Effector memory CD4-positive, alpha-beta T cell (primary cell): Measurements from ENCODE around the gene CASP6.

Experiments
- DNase-seq, 3 donors: peaks; one replicate each; pipeline ENCODE4 v3.0.0-alpha.2; 2020
- H3K27ac ChIP-seq: 2 replicates; pipeline ENCODE4 v1.7.0; 2013; ENCODE audit warnings: mild to moderate bottlenecking, low read length, moderate library complexity; ENCODE audit not compliant: insufficient read depth, poor library complexity, severe bottlenecking
- H3K27me3 ChIP-seq: replicated peaks from 2 replicates; pipeline ENCODE4 v1.7.0; 2013; ENCODE audit warnings: mild to moderate bottlenecking, low read length; ENCODE audit not compliant: insufficient read depth, control insufficient read depth, poor library complexity, severe bottlenecking
- H3K36me3 ChIP-seq: 2 replicates; pipeline ENCODE4 v1.7.0; 2013; ENCODE audit warnings: mild to moderate bottlenecking, low read length, moderate library complexity; ENCODE audit not compliant: control insufficient read depth, insufficient read depth
- H3K4me1 ChIP-seq: 2 replicates; pipeline ENCODE4 v1.7.0; 2013; ENCODE audit warnings: low read length, mild to moderate bottlenecking; ENCODE audit not compliant: control insufficient read depth, insufficient read depth, poor library complexity, severe bottlenecking
- H3K4me3 ChIP-seq: 2 replicates; pipeline ENCODE4 v1.7.0; 2013; ENCODE audit warnings: low read length, low read depth, mild to moderate bottlenecking; ENCODE audit not compliant: insufficient read depth, poor library complexity, severe bottlenecking
- H3K9me3 ChIP-seq: 2 replicates; pipeline ENCODE4 v1.7.0; 2013; ENCODE audit warnings: mild to moderate bottlenecking, low read length, moderate library complexity; ENCODE audit not compliant: control insufficient read depth

CASP6 gene

DNA sequence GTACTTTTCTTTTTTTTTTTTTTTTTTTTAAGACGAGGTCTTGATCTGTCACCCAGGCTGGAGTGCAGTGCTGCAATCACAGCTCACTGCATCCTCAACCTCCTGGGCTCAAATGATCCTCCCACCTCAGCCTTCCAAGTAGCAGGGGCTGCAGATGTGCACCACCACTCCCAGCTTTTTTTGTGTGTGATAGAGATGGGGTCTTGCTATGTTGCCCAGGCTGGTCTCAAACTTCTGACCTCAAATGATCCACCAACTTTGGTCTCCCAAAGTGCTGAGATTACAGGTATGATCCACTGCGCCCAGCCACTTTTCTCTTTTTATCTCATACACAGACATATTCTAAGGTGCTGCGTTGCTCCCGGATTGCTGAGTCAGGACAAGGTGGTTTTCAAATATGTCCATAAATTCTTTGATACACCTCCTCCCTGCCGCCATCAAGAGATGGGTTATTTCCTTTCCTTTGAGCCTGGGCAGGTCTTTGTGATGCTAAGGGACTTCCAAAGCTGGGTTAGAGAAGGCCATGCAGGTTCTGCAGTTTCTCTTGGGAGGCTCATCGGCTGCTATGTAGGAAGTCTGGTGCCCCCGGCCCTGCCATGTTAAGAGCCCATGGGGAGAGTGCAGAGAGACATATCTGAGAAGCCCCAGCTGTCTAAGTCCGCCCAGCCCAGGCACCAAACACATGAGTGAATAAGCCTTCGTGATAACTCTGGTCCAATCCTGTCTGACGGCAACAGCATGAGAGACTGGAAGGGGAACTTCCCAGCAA lies 35.0 kb upstream of the CASP6 start:
- H3K27me3 ChIP-seq = no peaks in the 10 kb centered on the region
- H3K36me3 ChIP-seq = no peaks in the 10 kb centered on the region
- H3K27ac ChIP-seq = no peak overlapping the region
- no peaks in the 10 kb centered on the region for H3K9me3 ChIP-seq
- DNase-seq = no peak
- no peaks in the 10 kb centered on the region for H3K4me1 ChIP-seq
- no peak overlapping the region for H3K4me3 ChIP-seq

DNA sequence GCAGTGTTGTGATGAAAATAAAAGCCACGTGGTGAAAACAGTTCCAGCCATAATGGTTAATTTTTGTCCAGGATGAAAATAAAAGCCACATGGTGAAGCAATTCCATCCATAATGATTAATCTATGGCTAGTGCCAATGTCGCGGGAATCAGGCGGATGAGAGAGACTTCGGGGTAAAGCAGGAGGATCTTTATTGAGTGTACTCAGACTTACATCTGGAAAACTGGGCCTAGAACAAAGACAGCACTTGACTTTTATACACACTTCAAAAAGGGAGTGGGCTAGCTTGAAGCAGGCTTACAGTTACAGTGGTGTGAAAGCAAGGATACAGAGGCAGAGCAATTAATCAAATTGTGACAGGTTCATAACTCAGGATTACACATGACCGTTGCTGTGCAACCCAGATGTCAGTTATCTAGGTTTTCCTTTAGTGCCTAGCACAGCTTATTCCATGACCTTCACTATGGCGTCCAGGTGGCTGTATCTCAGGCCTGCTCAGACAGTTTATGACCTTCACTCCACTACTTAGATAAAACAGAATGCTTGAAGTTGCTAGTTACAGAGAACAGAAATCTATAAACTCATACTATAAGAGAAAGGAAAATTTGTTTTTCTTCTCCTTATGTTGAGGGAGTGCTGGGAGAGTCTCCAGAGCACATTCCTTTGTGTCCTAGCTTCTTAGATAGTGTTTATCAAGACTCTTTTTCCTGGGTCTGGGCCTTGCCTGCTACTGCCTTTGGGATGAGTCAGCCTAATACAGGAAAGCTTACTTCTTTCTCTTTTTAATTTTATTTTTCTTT lies 32.5 kb upstream of the CASP6 start:
- DNase-seq = no peak
- Histone ChIP-seq H3K27ac (no peak overlapping the region), H3K4me1 (no peaks in the 10 kb centered on the region), H3K36me3 (no peaks in the 10 kb centered on the region), H3K27me3 (no peaks in the 10 kb centered on the region), H3K4me3 (no peak overlapping the region), H3K9me3 (no peaks in the 10 kb centered on the region)

DNA sequence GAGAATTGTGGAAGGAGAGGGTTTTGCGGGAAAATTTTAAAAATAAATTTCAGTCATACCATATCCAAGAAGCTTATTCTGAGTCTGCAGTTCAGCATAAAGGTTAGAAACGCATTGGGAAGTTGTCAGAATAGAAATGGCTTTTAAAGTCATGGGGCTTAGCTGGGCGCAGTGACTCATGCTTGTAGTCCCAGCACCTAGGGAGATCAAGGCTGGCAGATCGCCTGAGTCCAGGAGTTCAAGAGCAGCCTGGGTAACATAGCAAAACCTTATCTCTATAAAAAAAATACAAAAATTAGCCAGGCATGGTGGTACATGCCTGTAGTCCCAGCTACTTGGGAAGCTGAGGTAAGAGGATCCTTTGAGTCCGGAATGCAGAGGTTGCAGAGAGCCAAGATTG lies 30.5 kb upstream of the CASP6 start:
- Histone ChIP-seq H3K27me3 (no peaks in the 10 kb centered on the region), H3K4me1 (peaks cover 7% of the 10 kb centered on the region), H3K9me3 (no peaks in the 10 kb centered on the region), H3K4me3 (no peak overlapping the region), H3K27ac (no peak overlapping the region), H3K36me3 (no peaks in the 10 kb centered on the region)
- DNase-seq = no peak

- Histone ChIP-seq H3K27me3 (no peaks in the 10 kb centered on the region), H3K9me3 (no peaks in the 10 kb centered on the region), H3K27ac (peak overlapping the region; percentile 63), H3K4me1 (peaks cover 9% of the 10 kb centered on the region), H3K4me3 (peak overlapping the region; percentile 84), H3K36me3 (no peaks in the 10 kb centered on the region)
- no peak for DNase-seq
Measured at GRCh38 chr4:109730619-109731545, 27.6 kb upstream of the CASP6 start.

DNA sequence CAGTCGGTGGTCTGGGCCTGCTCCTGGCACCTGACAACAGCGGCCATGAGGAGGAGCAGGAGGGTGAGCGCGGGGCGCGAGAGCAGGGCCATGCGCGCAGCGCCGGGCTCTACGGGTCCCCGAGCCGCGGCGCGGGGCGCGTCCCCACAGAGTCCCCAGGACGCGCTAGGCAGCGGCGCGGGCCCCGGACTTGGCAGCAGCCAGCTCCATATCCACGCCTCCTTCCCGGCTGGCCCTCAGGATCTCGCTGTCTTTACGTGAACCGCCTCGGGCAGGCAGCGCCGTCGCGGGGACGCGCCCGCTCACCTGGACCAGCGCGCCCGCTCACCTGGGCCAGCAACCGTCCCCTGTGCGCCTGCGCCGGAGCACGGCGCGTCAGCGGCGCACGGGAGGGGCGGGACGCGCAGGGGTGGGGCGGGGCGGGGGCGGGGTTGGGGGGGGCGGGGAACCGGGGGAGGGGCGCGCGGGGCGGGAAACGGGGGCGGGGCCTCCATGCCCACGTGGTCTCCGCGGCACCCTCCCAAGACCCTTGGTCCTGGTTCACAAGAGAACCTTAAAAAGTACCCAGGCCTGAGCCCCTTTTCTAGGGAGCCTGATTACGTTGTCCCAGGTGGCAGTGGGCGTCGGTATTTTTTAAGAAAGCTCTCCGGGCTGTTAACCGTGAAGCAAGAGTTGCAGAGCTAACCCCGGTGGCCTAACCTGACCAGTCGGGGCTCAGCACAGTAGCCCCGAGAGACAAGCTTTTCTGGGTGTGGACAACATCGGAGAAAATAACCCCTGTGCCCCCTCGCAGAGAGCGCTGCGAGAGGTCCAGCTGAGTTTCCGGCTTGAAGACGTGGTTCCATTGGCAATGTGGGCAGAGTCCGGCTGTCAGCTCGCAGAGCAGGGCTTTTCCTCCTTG lies 26.7 kb upstream of the CASP6 start, which contains the start of gene PLA2G12A:
Gene PLA2G12A, minus strand, starts transcription at position 353 of the 901 bp plus-strand sequence. Its CDS starts 261 bp downstream, at position 92.
- no peaks in the 10 kb centered on the region for H3K27me3 ChIP-seq
- DNase-seq = peak; percentile 71 to 78 (median 76)
- peaks cover 9% of the 10 kb centered on the region for H3K4me1 ChIP-seq
- no peaks in the 10 kb centered on the region for H3K36me3 ChIP-seq
- H3K4me3 ChIP-seq = peak within 1 kb of the TSS; percentile 84
- peak within 1 kb of the TSS; percentile 63 for H3K27ac ChIP-seq
- H3K9me3 ChIP-seq = no peaks in the 10 kb centered on the region

DNA sequence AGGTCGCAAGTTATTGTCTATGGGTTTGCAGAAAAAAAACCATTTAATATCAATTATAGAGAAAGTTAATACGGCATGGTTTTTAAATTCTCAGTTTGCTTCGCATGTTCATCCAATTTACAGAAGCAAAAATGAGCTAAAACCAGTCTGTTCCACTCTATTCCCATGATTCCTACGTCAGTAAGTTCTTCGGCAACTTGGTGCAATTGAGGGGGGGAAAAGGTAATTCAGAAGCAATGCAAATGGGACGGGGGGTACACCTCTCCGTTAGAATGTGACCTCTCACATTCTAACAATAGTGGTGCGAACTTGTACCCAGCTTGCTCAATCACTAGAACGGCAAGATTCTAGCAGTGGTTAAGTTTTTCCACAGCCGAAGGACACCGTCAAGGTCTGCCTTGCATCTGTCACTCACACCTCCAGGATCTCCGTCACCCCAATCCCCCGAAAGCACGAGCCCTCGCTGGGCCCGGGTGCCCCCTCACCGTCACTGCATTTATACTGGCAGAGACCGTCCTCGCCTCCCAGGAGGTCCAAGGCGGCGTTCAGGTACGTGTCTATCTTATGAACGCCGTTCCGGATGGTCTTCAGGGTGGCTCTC lies 26.0 kb upstream of the CASP6 start:
- Histone ChIP-seq H3K27ac (peak overlapping the region; percentile 63), H3K9me3 (no peaks in the 10 kb centered on the region), H3K27me3 (no peaks in the 10 kb centered on the region), H3K4me1 (peaks cover 9% of the 10 kb centered on the region), H3K4me3 (peak overlapping the region; percentile 84), H3K36me3 (no peaks in the 10 kb centered on the region)
- no peak for DNase-seq

DNA sequence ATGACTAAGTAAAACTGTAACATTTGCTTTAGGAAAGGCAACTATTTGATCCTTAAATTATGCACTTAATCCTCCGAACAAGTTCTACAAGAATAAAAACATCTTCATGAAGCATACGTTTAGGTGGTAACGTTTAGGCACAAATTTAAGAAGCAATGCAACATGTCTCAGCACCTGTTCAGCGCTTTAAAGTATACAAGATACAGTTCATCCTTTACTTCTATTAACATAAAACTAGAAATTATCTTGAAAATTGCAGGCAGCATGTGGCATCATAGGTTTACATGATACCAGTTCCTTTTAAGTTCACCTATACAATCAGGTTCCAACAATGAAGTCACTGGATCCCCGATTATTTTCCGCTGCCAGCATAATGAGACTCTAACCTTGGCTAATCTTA lies 25.1 kb upstream of the CASP6 start:
- Histone ChIP-seq H3K4me3 (no peak overlapping the region), H3K27me3 (no peaks in the 10 kb centered on the region), H3K9me3 (no peaks in the 10 kb centered on the region), H3K36me3 (no peaks in the 10 kb centered on the region), H3K27ac (no peak overlapping the region), H3K4me1 (peaks cover 9% of the 10 kb centered on the region)
- DNase-seq = no peak

GRCh38 chr4:109723110-109723509 lies 19.9 kb upstream of the CASP6 start:
- H3K4me3 ChIP-seq = no peak overlapping the region
- H3K27me3 ChIP-seq = no peaks in the 10 kb centered on the region
- H3K4me1 ChIP-seq = no peaks in the 10 kb centered on the region
- no peaks in the 10 kb centered on the region for H3K36me3 ChIP-seq
- H3K27ac ChIP-seq = no peak overlapping the region
- DNase-seq = no peak
- H3K9me3 ChIP-seq = no peaks in the 10 kb centered on the region

DNA sequence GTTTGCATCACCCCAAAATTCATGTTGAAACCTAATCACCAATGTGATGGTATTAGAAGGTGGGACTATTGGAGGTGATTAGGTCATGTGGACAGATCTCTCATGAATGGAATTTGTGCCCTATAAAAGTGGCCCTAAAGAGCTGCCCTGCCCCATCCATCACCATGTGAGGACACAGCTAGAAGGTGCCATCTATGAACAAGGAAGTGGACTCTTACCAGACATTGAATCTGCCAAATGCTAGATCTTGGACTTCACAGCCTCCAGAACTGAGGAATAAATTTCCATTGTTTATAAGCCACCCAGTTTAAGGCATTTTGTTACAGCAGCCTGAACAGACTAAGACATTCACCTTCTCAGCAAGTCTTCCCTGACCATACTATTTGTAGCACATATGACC lies 19.1 kb upstream of the CASP6 start:
- Histone ChIP-seq H3K27me3 (no peaks in the 10 kb centered on the region), H3K27ac (no peak overlapping the region), H3K4me3 (no peak overlapping the region), H3K9me3 (no peaks in the 10 kb centered on the region), H3K36me3 (no peaks in the 10 kb centered on the region), H3K4me1 (no peaks in the 10 kb centered on the region)
- no peak for DNase-seq
